PC-3 (cell line): ENCODE results near the gene PCCA.

ENCODE experiments used
- EZH2 ChIP-seq: fragments of 300-600 bp; sonication (generic); IDR thresholded peaks from one replicate; pipeline ENCODE4 v1.6.1; 2017; ENCODE audit warnings: antibody characterized with exemption, mild to moderate bottlenecking, low read length; ENCODE audit not compliant: unreplicated experiment
- EZH2phosphoT487 ChIP-seq: fragments of 300-600 bp; sonication (generic); IDR thresholded peaks from 2 replicates; pipeline ENCODE4 v1.6.1; 2018; ENCODE audit warnings: mild to moderate bottlenecking, antibody characterized with exemption, low read length, borderline replicate concordance
- TF ChIP-seq, protein P1 (sequence below): fragments of 300-600 bp; sonication (generic); conservative IDR thresholded peaks from 2 replicates; pipeline ENCODE4 v1.5.1; 2017; ENCODE audit warnings: antibody characterized with exemption, low read depth, mild to moderate bottlenecking, low read length

DNA sequence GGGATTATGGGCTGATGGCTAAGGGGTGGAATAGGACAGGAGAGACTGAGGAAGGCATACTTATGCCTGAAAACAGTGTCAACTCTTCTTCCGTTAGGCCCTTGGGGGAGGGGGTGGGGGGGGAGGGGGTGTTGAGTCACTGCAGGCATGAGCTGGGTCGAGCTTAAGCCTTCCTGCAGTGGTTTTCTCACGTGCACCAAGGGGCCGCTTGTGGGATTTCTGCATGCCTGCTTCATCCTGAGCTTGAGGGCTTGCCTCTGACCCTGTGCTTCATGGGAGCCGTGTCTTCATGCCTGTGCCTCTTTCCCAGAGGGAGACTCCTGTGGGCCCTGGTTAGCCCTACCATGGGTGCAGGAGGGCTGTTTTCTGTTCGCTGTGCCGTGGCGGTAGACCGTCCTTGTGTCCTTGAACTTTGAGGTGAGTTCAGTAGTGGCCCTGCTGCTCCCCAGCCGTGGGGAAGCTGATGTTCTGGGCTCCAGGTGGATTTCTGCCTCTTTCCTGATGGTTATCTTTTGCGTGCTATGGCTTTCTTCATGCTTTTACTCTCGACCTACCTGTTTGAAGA lies 186.1 kb downstream of the PCCA start:
- TF ChIP-seq, protein P1, sequence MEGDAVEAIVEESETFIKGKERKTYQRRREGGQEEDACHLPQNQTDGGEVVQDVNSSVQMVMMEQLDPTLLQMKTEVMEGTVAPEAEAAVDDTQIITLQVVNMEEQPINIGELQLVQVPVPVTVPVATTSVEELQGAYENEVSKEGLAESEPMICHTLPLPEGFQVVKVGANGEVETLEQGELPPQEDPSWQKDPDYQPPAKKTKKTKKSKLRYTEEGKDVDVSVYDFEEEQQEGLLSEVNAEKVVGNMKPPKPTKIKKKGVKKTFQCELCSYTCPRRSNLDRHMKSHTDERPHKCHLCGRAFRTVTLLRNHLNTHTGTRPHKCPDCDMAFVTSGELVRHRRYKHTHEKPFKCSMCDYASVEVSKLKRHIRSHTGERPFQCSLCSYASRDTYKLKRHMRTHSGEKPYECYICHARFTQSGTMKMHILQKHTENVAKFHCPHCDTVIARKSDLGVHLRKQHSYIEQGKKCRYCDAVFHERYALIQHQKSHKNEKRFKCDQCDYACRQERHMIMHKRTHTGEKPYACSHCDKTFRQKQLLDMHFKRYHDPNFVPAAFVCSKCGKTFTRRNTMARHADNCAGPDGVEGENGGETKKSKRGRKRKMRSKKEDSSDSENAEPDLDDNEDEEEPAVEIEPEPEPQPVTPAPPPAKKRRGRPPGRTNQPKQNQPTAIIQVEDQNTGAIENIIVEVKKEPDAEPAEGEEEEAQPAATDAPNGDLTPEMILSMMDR: no peak
- TF ChIP-seq EZH2phosphoT487: no peak
- TF ChIP-seq EZH2: no peak
